ENCODE measurements around the gene PEX7. TPM values are rescaled to one million over a fixed set of nuclear protein-coding genes. Genes with fewer than 3 reads are reported as not detected.

PEX7 gene
- total RNA-seq, 4 donors from 2014 or later = 3.4 to 11.0 (median 7.0) TPM; not detected in 1

GRCh38 chr6:136860043-136860442 lies 37.7 kb downstream of the PEX7 start:
- Histone ChIP-seq H3K4me3 (no peak overlapping the region), H3K4me1 (peaks cover 0 to 5% (median 0%) of the 10 kb centered on the region in 4 donors), H3K36me3 (no peaks in the 10 kb centered on the region), H3K9me3 (no peaks in the 10 kb centered on the region), H3K27me3 (no peaks in the 10 kb centered on the region), H3K27ac (no peak overlapping the region)
- WGBS, 2 donors (ENCODE audit: low coverage in 1 of 2) = 80 to 88% methylated on average over 1 of the region's 1 CpG
- intact Hi-C loops (cut with DNase I; ENCODE audit: low total_unique reads) = loop anchor here (10.0 kb wide), 1 partner anchor 225 kb away; no protein-coding TSS in a partner anchor
- no peak for DNase-seq
- TF ChIP-seq EP300 (IDR thresholded peaks at IDR 0.05; ENCODE audit: low read depth) = no peak
- no peak for TF ChIP-seq POLR2AphosphoS5 (IDR thresholded peaks at IDR 0.05)
- no peak for TF ChIP-seq POLR2A (IDR thresholded peaks at IDR 0.05)
- TF ChIP-seq, protein P1, sequence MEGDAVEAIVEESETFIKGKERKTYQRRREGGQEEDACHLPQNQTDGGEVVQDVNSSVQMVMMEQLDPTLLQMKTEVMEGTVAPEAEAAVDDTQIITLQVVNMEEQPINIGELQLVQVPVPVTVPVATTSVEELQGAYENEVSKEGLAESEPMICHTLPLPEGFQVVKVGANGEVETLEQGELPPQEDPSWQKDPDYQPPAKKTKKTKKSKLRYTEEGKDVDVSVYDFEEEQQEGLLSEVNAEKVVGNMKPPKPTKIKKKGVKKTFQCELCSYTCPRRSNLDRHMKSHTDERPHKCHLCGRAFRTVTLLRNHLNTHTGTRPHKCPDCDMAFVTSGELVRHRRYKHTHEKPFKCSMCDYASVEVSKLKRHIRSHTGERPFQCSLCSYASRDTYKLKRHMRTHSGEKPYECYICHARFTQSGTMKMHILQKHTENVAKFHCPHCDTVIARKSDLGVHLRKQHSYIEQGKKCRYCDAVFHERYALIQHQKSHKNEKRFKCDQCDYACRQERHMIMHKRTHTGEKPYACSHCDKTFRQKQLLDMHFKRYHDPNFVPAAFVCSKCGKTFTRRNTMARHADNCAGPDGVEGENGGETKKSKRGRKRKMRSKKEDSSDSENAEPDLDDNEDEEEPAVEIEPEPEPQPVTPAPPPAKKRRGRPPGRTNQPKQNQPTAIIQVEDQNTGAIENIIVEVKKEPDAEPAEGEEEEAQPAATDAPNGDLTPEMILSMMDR (IDR thresholded peaks at IDR 0.05) = no peak
- in situ Hi-C loops (cut with MboI; ENCODE audit: low pct_ligation_motif_present in 1 of 4, low pct_unique_long_range_greater_than_20kb in 1 of 4, low sequenced_read_pairs in 3 of 4) = no loop called here

- intact Hi-C loops (cut with DNase I; ENCODE audit: low total_unique reads) (loop anchor here (10.0 kb wide), 1 partner anchor 228 kb away; no protein-coding TSS in a partner anchor), in situ Hi-C loops (cut with MboI; ENCODE audit: low pct_ligation_motif_present in 1 of 4, low pct_unique_long_range_greater_than_20kb in 1 of 4, low sequenced_read_pairs in 3 of 4) (no loop called here)
- no peaks in the 10 kb centered on the region for H3K36me3 ChIP-seq
- DNase-seq = no peak
- no peaks in the 10 kb centered on the region for H3K9me3 ChIP-seq
- H3K27me3 ChIP-seq = no peaks in the 10 kb centered on the region
- no peak overlapping the region for H3K4me3 ChIP-seq
- peaks cover 0 to 5% (median 0%) of the 10 kb centered on the region in 4 donors for H3K4me1 ChIP-seq
- WGBS, 2 donors (ENCODE audit: low coverage in 1 of 2) = 94 to 100% methylated on average over 1 of the region's 1 CpG
- no peak for TF ChIP-seq EP300 (IDR thresholded peaks at IDR 0.05; ENCODE audit: low read depth)
- TF ChIP-seq, protein P1 (IDR thresholded peaks at IDR 0.05) = no peak
- TF ChIP-seq POLR2AphosphoS5 (IDR thresholded peaks at IDR 0.05) = no peak
- no peak for TF ChIP-seq POLR2A (IDR thresholded peaks at IDR 0.05)
- H3K27ac ChIP-seq = no peak overlapping the region
These were observed 40.3 kb downstream of the PEX7 start for GRCh38 chr6:136862662-136863061.

DNA sequence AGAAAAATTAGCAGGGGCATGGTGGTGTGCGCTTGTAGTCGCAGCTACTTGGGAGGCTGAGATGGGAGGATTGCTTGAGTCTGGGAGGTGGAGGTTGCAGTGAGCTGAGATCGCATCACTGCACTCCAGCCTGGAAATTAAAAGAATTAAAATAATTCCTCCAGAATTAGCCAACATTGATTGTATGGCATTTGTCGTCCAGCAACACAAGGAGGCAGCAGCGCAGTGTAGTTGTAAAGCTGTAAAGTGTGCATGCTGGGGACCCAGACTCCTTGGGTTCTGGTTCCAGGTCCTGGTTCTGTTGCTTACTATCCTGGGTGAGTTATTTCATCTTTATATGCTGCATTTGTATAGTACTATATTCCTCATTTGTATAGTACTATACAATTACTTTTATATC lies 41.4 kb downstream of the PEX7 start:
- TF ChIP-seq POLR2A (IDR thresholded peaks at IDR 0.05) = no peak
- TF ChIP-seq, protein P1 (IDR thresholded peaks at IDR 0.05) = no peak
- TF ChIP-seq POLR2AphosphoS5 (IDR thresholded peaks at IDR 0.05) = no peak
- no peak for TF ChIP-seq EP300 (IDR thresholded peaks at IDR 0.05; ENCODE audit: low read depth)
- no peaks in the 10 kb centered on the region for H3K9me3 ChIP-seq
- no peaks in the 10 kb centered on the region for H3K36me3 ChIP-seq
- H3K27me3 ChIP-seq = no peaks in the 10 kb centered on the region
- peaks cover 0 to 5% (median 0%) of the 10 kb centered on the region in 4 donors for H3K4me1 ChIP-seq
- 71 to 90% methylated on average over 4 to 5 of the region's 5 CpGs for WGBS, 2 donors (ENCODE audit: low coverage in 1 of 2)
- in situ Hi-C loops (cut with MboI; ENCODE audit: low pct_ligation_motif_present in 1 of 4, low pct_unique_long_range_greater_than_20kb in 1 of 4, low sequenced_read_pairs in 3 of 4) = no loop called here
- H3K4me3 ChIP-seq = no peak overlapping the region
- intact Hi-C loops (cut with DNase I; ENCODE audit: low total_unique reads) = loop anchor here (10.0 kb wide), 1 partner anchor 229 kb away; no protein-coding TSS in a partner anchor
- no peak overlapping the region for H3K27ac ChIP-seq
- DNase-seq = no peak

GRCh38 chr6:136864676-136865075 lies 42.3 kb downstream of the PEX7 start:
- intact Hi-C loops (cut with DNase I; ENCODE audit: low total_unique reads) = loop anchor here (10.0 kb wide), 1 partner anchor 230 kb away; no protein-coding TSS in a partner anchor

More at GRCh38 chr6:136864676-136865075, 42.3 kb downstream of the PEX7 start:
- no peaks in the 10 kb centered on the region for H3K27me3 ChIP-seq
- TF ChIP-seq EP300 (IDR thresholded peaks at IDR 0.05; ENCODE audit: low read depth) (no peak), POLR2AphosphoS5 (IDR thresholded peaks at IDR 0.05) (no peak), POLR2A (IDR thresholded peaks at IDR 0.05) (no peak)
- TF ChIP-seq, protein P1 (IDR thresholded peaks at IDR 0.05) = no peak
- H3K36me3 ChIP-seq = no peaks in the 10 kb centered on the region
- no peak overlapping the region for H3K27ac ChIP-seq
- H3K9me3 ChIP-seq = no peaks in the 10 kb centered on the region
- peaks cover 0 to under 1% (median 0%) of the 10 kb centered on the region in 4 donors for H3K4me1 ChIP-seq
- DNase-seq = no peak
- no peak overlapping the region for H3K4me3 ChIP-seq
- 88 to 96% methylated on average over 3 to 4 of the region's 4 CpGs for WGBS, 2 donors (ENCODE audit: low coverage in 1 of 2)
- in situ Hi-C loops (cut with MboI; ENCODE audit: low pct_ligation_motif_present in 1 of 4, low pct_unique_long_range_greater_than_20kb in 1 of 4, low sequenced_read_pairs in 3 of 4) = no loop called here

Data from transverse colon (tissue), 4 donors.